Body of pancreas (tissue), 4 donors: ENCODE measurements around the gene PAM.

Experiments used
- POLR2A ChIP-seq, 3 donors: fragments of 450-650 bp; IDR thresholded peaks; one replicate each; pipeline ENCODE4 v1.6.1; 2016; ENCODE audit warnings: antibody characterized with exemption in 3 of 3, mild to moderate bottlenecking in 2 of 3
- TF ChIP-seq, protein P1 (sequence below), 7 experiments: fragments of 450-650 bp in 4 of 7; fragments of 200-600 bp in 3 of 7; sonication (generic) in 3 of 7; IDR thresholded peaks; one replicate each; pipeline ENCODE4 v1.5.1; 2016 to 2019; ENCODE audit warnings: antibody characterized with exemption in 7 of 7

DNA sequence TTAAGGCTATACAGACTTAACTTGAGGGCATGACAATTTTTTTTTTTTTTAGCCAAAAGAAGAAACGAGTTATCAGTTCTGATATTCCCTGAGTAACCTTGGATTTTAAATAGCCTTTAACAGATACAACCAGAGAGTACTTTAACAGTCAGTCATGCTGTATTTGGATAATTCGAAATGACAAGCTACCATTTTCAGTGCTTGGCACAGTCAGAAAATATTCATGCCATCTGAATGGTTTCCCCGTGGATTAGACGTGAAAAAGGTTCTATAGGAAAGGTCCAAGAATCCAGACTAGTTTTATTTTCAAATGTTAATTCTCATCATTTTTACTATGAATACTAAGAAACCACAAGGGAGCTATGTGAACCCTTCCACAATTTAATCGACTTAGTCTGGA, 165.7 kb downstream of the PAM start:
- TF ChIP-seq, protein P1, sequence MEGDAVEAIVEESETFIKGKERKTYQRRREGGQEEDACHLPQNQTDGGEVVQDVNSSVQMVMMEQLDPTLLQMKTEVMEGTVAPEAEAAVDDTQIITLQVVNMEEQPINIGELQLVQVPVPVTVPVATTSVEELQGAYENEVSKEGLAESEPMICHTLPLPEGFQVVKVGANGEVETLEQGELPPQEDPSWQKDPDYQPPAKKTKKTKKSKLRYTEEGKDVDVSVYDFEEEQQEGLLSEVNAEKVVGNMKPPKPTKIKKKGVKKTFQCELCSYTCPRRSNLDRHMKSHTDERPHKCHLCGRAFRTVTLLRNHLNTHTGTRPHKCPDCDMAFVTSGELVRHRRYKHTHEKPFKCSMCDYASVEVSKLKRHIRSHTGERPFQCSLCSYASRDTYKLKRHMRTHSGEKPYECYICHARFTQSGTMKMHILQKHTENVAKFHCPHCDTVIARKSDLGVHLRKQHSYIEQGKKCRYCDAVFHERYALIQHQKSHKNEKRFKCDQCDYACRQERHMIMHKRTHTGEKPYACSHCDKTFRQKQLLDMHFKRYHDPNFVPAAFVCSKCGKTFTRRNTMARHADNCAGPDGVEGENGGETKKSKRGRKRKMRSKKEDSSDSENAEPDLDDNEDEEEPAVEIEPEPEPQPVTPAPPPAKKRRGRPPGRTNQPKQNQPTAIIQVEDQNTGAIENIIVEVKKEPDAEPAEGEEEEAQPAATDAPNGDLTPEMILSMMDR (IDR thresholded peaks at IDR 0.05), result no peak
- no peak for TF ChIP-seq POLR2A (IDR thresholded peaks at IDR 0.05)
